Measurements from ENCODE around the gene PRAMEF13. TPM values are rescaled to one million over a fixed set of nuclear protein-coding genes. Genes with fewer than 3 reads are reported as not detected.

PRAMEF13 gene
- total RNA-seq, result not detected in 2 replicates

GRCh38 chr1:13201309-13201708 lies at the start of gene PRAMEF13:
PRAMEF13 (minus strand) TSS chr1:13201409; CDS start chr1:13199589, 1,820 bp downstream.

GRCh38 chr1:13225675-13226204 lies 24.5 kb upstream of the PRAMEF13 start, which contains the start of gene PRAMEF18:
PRAMEF18 (minus strand) TSS chr1:13226154; CDS start chr1:13226106, 48 bp downstream.

GRCh38 chr1:13171548-13171947 lies 29.7 kb downstream of the PRAMEF13 start, which contains the start of gene PRAMEF9:
PRAMEF9 (plus strand) TSS chr1:13171848; CDS start chr1:13175281, 3,433 bp downstream.

GRCh38 chr1:13165531-13165930 lies 35.7 kb downstream of the PRAMEF13 start, which contains the start of gene HNRNPCL4:
HNRNPCL4 (minus strand) TSS chr1:13165631; CDS start chr1:13165467, 164 bp downstream.

GRCh38 chr1:13155909-13156308 lies 45.3 kb downstream of the PRAMEF13 start, which contains the start of gene PRAMEF26:
PRAMEF26 (minus strand) TSS chr1:13156009; CDS start chr1:13153095, 2,914 bp downstream.

Other genes starting within 250 kb of the PRAMEF13 start
- gene PRAMEF27, start 144.8 kb downstream of the PRAMEF13 start, total RNA-seq, result not detected in 2 replicates
- gene HNRNPCL3, start 140.6 kb downstream of the PRAMEF13 start, total RNA-seq, result not detected in 2 replicates
- gene PRAMEF25, start 130.6 kb downstream of the PRAMEF13 start, total RNA-seq, result not detected in 2 replicates
- gene HNRNPCL2, start 84.6 kb downstream of the PRAMEF13 start, total RNA-seq, result not detected in 2 replicates
- not detected in 2 replicates for gene PRAMEF26, start 45.4 kb downstream of the PRAMEF13 start, total RNA-seq
- not detected in 2 replicates for gene HNRNPCL4, start 35.8 kb downstream of the PRAMEF13 start, total RNA-seq
- not detected in 2 replicates for gene PRAMEF9, start 29.6 kb downstream of the PRAMEF13 start, total RNA-seq
- not detected in 2 replicates for gene PRAMEF18, start 24.7 kb upstream of the PRAMEF13 start, total RNA-seq
- not detected in 2 replicates for gene PRAMEF5, start 52.8 kb upstream of the PRAMEF13 start, total RNA-seq
- gene PRAMEF8, start 83.7 kb upstream of the PRAMEF13 start, total RNA-seq, result not detected in 2 replicates
- not detected in 2 replicates for gene PRAMEF33, start 102.1 kb upstream of the PRAMEF13 start, total RNA-seq
- gene PRAMEF15, start 114.2 kb upstream of the PRAMEF13 start, total RNA-seq, result not detected in 2 replicates
- gene PRAMEF14, start 145.7 kb upstream of the PRAMEF13 start, total RNA-seq, result not detected in 2 replicates
- not detected in 2 replicates for gene PRAMEF19, start 170.5 kb upstream of the PRAMEF13 start, total RNA-seq
- gene PRAMEF17, start 188.2 kb upstream of the PRAMEF13 start, total RNA-seq, result not detected in 2 replicates
- not detected in 2 replicates for gene PRAMEF20, start 209.0 kb upstream of the PRAMEF13 start, total RNA-seq

All from bladder microvascular endothelial cell (primary cell).